HG03342 (cell line): ENCODE data around the gene RRP1B.
A peak's percentile ranks its signal among the peaks of the same experiment; 100 is the strongest.
"Not testable (repeated sequence)": the region's sequence is repeated elsewhere in the genome, so short reads cannot be mapped to it uniquely, and the experiment has no call there.

Experiments
- ATAC-seq: cut with Tn5 transposase; IDR thresholded peaks from one replicate; pipeline ENCODE4 v1.9.1; 2021; ENCODE audit warnings: mild to moderate bottlenecking, moderate library complexity; ENCODE audit not compliant: unreplicated experiment

RRP1B gene

DNA sequence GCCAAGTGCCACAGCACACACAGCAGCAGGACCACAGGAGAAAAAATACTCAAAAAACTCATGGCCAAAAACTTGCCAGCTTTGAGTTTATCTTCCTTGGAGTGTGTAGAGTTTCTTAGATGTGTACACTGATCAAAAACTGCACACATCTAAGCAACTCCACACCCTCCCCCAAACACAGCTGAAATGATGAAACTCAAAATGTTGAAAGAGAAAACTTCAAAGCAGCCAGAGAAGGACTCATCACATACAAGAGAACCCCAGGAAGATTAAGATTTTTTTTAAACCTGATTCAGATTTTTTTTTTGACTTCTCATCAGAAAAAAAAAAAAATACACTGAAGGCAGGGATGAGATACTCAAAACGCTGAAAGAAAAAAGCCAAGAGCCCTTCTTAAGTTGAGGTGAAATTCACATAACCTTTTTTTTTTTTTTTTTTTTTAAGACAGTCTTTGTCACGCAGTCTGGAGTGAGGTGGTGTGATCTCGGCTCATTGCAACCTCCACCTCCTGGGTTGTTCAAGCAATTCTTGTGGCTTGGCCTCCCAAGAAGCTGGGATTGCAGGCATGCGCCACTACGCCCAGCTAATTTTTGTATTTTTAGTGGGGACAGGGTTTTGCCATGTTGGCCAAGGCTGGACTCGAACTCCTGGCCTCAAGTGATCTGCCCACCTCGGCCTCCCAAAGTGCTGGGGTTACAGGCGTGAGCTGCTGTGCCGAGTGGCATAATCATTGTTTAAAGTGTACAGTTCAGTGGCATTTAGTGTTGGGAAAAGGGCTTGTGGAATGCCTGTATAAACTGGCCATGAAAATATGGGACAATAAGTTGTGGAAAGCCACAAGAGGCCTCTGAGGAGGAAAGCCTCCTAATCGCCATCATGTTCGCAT is 38.6 kb downstream of the RRP1B start:
- no peak for ATAC-seq

- not testable (repeated sequence) for ATAC-seq
These were observed 40.1 kb downstream of the RRP1B start for GRCh38 chr21:43699492-43699777.

- no peak for ATAC-seq
These were observed 40.7 kb downstream of the RRP1B start for GRCh38 chr21:43699933-43700599.

- no peak for ATAC-seq
These were observed 42.8 kb downstream of the RRP1B start for GRCh38 chr21:43701936-43702784.

DNA sequence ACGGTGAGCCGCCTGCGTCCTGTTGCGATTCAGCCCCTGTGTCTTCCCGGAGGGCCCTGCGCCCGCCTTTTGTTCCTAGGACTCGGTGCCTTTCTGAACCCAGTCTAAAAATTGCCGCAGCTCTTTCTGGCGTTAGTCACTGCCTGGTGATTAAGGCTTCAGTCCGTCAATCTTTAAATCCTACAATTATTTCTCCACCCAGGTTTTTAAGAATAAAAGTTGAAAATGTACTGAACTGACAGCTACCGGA is 43.4 kb downstream of the RRP1B start:
- ATAC-seq = no peak

DNA sequence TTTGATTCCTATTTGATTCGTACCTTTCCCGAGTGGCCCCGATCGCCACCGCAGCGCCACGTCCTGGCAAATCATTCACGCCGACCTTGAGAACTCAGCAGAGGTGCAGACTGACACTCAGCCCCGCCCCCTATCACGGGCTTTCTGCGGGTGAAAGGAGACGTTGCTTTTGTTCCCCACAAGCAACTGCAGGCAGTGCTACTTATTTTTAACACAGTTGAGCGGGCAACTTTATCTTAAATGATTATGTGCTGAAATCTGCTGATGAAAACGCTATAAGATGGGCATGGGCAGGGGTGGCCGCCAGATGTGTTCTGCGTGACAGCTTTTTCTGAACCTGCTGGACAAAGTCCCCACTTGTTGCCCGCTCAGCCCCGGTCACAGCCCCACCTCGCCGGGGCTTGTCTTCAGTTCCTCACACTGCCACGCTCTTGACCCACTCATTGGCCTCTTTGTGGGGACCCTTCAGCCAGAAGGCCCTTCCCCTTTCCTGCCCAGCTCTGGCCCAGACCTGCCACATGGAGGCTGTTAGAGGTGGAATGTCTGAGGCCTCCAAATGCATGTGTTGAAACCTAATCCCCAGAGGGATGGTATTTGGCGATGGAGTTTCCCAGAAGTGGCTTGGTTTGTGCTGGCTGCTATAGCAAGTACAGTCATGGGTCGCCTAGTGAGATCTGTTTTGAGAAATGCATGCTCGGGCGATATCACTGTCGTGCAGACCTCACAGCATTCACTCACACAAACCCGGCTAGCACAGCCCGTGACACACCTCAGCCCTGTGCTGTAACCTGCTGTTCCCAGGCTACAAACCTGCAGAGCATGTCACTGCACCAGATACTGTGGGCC is 43.9 kb downstream of the RRP1B start:
- no peak for ATAC-seq

DNA sequence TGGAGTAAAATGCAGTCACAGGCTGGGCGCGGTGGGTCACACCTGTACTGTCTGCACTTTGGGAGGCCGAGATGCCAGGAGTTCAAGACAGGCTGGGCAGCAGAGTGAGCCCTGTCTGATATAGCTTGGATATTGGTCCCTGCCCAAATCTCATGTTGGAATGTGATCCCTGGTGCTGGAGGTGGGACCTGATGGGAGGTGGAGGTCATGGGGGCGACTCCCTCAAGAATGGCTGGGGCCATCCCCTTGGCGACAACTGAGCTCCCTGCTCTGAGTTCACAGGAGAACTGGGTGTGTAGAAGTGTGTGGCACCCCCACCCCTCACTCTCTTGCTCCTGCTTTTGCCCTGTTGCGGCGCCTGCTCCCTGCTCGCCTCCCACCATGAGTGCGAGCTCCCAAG is 48.1 kb downstream of the RRP1B start:
- ATAC-seq = no peak

GRCh38 chr21:43708745-43709381 is 49.5 kb downstream of the RRP1B start:
- no peak for ATAC-seq

DNA sequence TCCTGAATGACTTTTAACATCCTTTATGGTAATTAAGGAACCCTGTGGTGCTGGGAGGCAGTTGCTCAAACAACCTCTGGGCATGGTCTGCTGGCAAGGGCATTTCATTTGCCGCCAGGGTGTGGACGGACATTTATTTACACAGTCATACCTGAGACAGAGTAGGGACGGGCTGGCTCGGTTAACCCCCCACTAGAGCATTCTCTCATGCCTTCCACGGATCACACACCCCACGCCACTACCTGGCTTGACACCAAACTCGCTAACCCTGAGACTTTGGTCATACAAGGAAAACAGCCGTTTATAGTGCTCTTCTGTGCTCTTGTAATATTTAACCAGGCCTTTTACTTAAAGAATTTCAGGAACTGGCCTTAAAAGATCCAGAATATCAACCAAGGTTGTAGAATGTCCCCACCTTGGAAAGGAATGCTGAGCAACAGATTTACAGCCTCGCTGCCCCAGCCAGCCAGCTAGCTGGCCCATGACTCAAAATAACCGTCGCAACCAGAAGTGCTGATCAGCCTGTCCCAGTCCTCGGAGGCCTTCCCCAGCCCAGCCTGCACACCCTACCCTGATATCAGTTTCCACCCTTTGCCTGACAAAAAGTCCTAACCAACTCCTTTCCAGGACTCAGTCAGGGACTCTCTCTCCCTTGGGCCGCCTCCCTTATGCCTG is 53.0 kb downstream of the RRP1B start:
- no peak for ATAC-seq

GRCh38 chr21:43713123-43713522 is 53.8 kb downstream of the RRP1B start:
- ATAC-seq = not testable (repeated sequence)

GRCh38 chr21:43716376-43717165 is 57.2 kb downstream of the RRP1B start:
- ATAC-seq = peak; percentile 39

GRCh38 chr21:43717166-43717853 is 58.0 kb downstream of the RRP1B start:
- no peak for ATAC-seq

GRCh38 chr21:43717967-43718871 is 58.9 kb downstream of the RRP1B start:
- ATAC-seq = no peak

DNA sequence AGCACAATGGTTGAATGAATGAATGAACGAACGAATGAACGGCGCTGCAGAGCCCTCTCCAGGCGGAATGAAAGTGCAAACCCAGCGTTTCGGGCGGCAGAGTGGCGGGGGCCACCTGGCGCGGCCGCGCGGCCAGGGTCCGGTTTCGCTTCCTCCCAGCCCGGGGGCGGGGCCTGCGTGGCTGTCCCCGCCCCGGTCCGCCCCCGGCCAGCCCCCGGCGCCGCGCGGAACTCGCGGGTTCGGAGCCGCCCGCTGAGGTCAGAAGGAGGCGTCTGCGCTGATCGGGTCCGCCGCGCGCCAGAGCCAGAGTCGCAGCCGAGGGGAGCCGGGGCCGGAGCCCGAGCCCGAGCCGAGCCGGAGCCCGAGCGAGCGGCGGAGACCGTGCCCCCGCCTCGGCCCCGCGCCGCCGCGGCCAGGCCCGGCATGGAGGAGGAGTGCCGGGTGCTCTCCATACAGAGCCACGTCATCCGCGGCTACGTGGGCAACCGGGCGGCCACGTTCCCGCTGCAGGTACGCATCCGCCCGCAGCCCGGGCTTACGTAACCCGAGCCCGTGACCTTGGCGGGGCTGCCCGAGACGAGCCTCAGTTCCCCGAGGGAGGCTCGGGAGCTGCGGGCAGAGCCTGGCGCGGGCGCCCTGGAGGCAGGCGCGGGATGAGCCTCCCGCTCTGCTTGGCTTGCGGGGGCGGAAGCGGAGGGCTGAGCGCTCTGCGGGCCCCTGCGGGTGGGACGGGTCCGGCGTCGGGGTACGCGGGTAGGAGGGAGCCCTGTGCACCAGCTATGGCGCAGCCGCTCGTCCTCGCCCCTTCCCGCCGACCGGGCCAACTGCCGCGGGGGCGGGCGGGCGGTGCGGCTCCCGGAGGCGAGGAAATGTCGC is 59.8 kb downstream of the RRP1B start, which contains the start of gene PDXK:
Gene PDXK (plus strand): TSS at position 258 of the 876 bp plus-strand sequence. CDS start 166 bp downstream, at position 424.
- peak; percentile 57 for ATAC-seq

DNA sequence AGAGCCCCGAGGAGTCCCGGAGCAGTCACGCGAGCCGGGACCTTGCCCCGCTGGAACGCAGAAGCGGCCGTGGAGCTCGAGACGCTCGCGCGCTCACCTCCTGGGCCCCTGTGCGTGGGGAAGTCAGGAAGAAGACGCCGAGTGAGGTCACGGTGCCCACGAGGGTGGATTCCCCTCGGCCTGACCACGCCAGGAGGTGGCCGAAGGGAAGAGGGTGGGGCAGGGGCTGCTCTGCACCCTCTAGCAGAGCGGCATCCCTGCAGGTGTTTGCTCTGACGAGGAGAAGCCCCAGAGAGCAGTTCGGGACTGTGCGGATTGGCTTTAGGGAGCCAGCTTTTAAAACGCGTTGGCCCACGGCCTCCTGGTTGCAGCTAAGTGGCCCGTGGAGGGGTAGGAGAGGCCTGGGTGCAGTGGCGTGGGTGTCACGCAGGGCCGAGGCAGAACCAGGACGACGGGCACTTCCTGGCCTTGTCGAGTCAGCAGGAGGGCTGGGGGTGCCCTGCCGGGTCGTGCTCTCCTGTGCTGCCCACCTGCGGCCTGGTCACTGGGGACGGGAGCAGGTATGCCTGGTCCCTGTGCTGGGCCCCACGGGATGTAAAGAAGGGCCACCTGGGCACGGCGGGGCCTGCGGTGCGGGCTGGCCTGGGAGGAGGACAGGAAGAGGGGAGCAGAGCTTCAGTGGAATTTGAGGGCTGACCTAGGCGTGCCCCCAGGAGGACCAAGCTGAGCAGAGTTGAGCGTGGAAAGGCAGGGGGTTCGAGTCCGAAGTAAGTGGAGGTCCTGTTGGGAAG is 60.6 kb downstream of the RRP1B start:
- ATAC-seq = no peak
